NB4 (cell line): Measurements from ENCODE around the gene SPRED3.
A peak's percentile ranks its signal among the peaks of the same experiment; 100 is the strongest.
"Not testable (repeated sequence)": the region's sequence is repeated elsewhere in the genome, so short reads cannot be mapped to it uniquely, and the experiment has no call there.

Experiments used
- DNase-seq: peaks from one replicate; pipeline ENCODE4 v3.0.0; 2010; ENCODE audit warnings: low read depth
- H3K4me3 ChIP-seq: one replicate; pipeline ENCODE4 v1.5.1; 2011; ENCODE audit warnings: mild to moderate bottlenecking, low read depth, low read length, moderate library complexity
- MYC ChIP-seq: IDR thresholded peaks from 2 replicates; pipeline ENCODE4 v1.6.1; 2011; ENCODE audit warnings: low read depth, low read length
- POLR2A ChIP-seq: IDR thresholded peaks from 2 replicates; pipeline ENCODE4 v1.6.1; 2011; ENCODE audit warnings: mild to moderate bottlenecking; ENCODE audit not compliant: insufficient read length; ENCODE audit errors: extremely low read depth
- TF ChIP-seq, protein P1 (sequence below): IDR thresholded peaks from 2 replicates; pipeline ENCODE4 v1.6.1; 2011; ENCODE audit warnings: low read depth, low read length
- TF ChIP-seq, protein P2 (sequence below): IDR thresholded peaks from one replicate; pipeline ENCODE4 v1.5.1; 2012; ENCODE audit warnings: low read depth, low read length

Gene SPRED3

GRCh38 chr19:38360839-38361631 is 27.5 kb upstream of the SPRED3 start:
- TF ChIP-seq, protein P1, sequence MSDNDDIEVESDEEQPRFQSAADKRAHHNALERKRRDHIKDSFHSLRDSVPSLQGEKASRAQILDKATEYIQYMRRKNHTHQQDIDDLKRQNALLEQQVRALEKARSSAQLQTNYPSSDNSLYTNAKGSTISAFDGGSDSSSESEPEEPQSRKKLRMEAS = no peak
- no peak for TF ChIP-seq MYC
- TF ChIP-seq, protein P2, sequence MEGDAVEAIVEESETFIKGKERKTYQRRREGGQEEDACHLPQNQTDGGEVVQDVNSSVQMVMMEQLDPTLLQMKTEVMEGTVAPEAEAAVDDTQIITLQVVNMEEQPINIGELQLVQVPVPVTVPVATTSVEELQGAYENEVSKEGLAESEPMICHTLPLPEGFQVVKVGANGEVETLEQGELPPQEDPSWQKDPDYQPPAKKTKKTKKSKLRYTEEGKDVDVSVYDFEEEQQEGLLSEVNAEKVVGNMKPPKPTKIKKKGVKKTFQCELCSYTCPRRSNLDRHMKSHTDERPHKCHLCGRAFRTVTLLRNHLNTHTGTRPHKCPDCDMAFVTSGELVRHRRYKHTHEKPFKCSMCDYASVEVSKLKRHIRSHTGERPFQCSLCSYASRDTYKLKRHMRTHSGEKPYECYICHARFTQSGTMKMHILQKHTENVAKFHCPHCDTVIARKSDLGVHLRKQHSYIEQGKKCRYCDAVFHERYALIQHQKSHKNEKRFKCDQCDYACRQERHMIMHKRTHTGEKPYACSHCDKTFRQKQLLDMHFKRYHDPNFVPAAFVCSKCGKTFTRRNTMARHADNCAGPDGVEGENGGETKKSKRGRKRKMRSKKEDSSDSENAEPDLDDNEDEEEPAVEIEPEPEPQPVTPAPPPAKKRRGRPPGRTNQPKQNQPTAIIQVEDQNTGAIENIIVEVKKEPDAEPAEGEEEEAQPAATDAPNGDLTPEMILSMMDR = no peak
- no peak for TF ChIP-seq POLR2A
- no peak overlapping the region for H3K4me3 ChIP-seq
- DNase-seq = no peak

- H3K4me3 ChIP-seq = no peak overlapping the region
- peak; percentile 51 for DNase-seq
These were observed 26.8 kb upstream of the SPRED3 start for GRCh38 chr19:38361633-38362075.

GRCh38 chr19:38362076-38362945 is 26.2 kb upstream of the SPRED3 start:
- peak; percentile 25 for DNase-seq
- TF ChIP-seq, protein P1 = no peak
- TF ChIP-seq MYC = no peak
- TF ChIP-seq, protein P2 = no peak
- TF ChIP-seq POLR2A = no peak
- no peak overlapping the region for H3K4me3 ChIP-seq

More at GRCh38 chr19:38361633-38362075, 26.8 kb upstream of the SPRED3 start:
- TF ChIP-seq POLR2A (no peak), MYC (no peak)
- TF ChIP-seq, protein P1 = no peak
- TF ChIP-seq, protein P2 = no peak

- H3K4me3 ChIP-seq, DNase-seq: not testable (repeated sequence)
These were observed 25.4 kb upstream of the SPRED3 start for GRCh38 chr19:38362946-38363688.

DNA sequence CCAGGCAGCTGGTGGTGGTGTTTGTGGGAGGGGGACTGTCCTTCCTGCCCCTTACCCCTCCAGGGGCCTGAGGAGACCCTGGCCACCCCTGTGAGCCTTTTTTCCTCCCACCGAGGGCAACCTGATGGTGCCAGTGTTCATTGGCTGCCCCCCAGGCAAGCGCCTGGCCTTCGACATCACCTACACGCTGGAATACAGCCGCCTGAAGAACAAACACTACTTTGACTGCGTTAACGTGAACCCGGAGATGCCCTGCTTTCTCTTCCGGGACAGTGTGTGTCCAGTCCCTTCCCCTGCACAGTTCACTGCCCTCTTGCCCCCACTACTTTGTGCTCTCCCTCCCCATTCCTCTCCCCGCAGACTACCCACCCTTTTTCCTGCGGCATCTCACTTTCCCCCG is 21.5 kb upstream of the SPRED3 start:
- no peak for DNase-seq
- TF ChIP-seq POLR2A (no peak), MYC (no peak)
- TF ChIP-seq, protein P1 = no peak
- TF ChIP-seq, protein P2 = no peak
- H3K4me3 ChIP-seq = no peak overlapping the region

DNA sequence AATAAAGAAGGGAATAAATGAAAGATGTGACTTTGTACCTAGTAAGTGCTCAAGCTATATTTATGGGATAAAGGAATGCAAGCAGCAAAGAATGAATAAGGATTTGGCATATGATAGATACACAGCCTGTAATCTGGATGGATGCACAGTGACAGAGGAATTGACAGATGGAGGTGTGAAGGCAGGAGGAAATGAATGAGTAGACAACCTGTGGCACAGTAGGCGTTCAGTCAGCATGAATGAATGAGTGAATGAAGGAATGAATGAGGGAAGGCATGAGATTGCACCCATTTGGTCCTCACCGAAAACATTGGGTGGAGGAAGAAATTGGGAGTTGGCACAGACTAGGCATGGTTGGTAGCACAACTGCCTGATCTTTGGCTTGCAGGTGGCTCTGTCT is 18.9 kb upstream of the SPRED3 start:
- H3K4me3 ChIP-seq = no peak overlapping the region
- no peak for DNase-seq
- TF ChIP-seq, protein P2 = no peak
- TF ChIP-seq, protein P1 = no peak
- TF ChIP-seq POLR2A (no peak), MYC (no peak)
